Activated naive CD4-positive, alpha-beta T cell treated with anti-CD3 and anti-CD28 coated beads, Interleukin-2, amount 50 U/mL, for 24 hours (primary cell): ENCODE data around the gene MMP19.

Source experiments
- H3K27ac Mint-ChIP-seq: one replicate; pipeline ENCODE4 v1.8.0; 2021; ENCODE audit warnings: mild to moderate bottlenecking, mixed read lengths
- H3K27me3 Mint-ChIP-seq: one replicate; pipeline ENCODE4 v1.8.0; 2021; ENCODE audit warnings: mixed read lengths
- H3K36me3 Mint-ChIP-seq: one replicate; pipeline ENCODE4 v1.8.0; 2021; ENCODE audit warnings: mixed read lengths
- H3K4me1 Mint-ChIP-seq: one replicate; pipeline ENCODE4 v1.8.0; 2021; ENCODE audit warnings: mixed read lengths
- H3K4me3 Mint-ChIP-seq: one replicate; pipeline ENCODE4 v1.8.0; 2021; ENCODE audit warnings: mild to moderate bottlenecking, mixed read lengths
- H3K9me3 Mint-ChIP-seq: one replicate; pipeline ENCODE4 v1.8.0; 2021; ENCODE audit warnings: mixed read lengths

Gene MMP19

DNA sequence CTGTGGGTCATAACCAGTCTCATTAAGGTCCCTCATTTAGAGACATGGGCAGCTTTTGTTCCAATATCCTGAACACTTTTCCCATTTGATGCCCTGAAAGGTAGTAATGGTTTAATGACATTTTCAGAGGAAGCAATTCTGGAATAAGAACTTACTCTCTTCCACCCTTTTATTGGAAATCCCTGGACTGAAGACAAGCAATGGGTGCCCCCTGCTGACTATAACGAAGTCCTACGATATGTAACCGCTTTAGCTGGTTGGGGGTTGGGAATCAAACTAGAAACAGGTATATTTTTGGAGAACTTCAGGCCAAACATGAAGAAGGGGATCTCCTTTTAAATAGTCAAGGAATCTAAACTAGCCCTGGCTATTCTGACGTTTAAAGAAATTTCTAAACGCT lies 45.7 kb downstream of the MMP19 start:
- Mint-ChIP-seq H3K27ac (no peak overlapping the region), H3K9me3 (no peaks in the 10 kb centered on the region), H3K36me3 (peaks cover 13% of the 10 kb centered on the region)

DNA sequence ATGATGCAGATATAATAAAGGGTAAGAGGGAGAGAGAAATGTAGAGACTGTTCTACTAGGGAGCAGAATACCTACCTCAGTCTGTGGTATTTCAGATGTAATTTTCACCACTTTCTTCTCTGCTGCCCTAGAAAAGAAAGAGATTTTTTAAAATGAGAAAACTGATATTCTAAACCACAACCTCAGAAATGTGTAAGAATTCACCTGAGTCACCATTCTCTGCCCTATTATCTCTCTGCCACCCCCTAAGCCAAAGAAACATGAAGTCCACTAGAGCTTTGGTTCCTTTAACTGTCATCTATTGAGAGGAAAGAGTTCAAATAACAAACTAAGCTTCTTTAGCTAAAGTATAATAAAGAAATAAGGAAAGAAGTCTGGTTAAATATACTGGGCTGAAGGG lies 46.8 kb downstream of the MMP19 start:
- H3K36me3 Mint-ChIP-seq, result peaks cover 14% of the 10 kb centered on the region
- no peaks in the 10 kb centered on the region for H3K9me3 Mint-ChIP-seq
- H3K27ac Mint-ChIP-seq, result no peak overlapping the region
- peaks cover 10% of the 10 kb centered on the region for H3K4me1 Mint-ChIP-seq
- no peaks in the 10 kb centered on the region for H3K27me3 Mint-ChIP-seq
- no peak overlapping the region for H3K4me3 Mint-ChIP-seq

More for the DNA sequence above, 45.7 kb downstream of the MMP19 start:
- Mint-ChIP-seq H3K4me1 (peaks cover 14% of the 10 kb centered on the region), H3K27me3 (no peaks in the 10 kb centered on the region), H3K4me3 (no peak overlapping the region)

DNA sequence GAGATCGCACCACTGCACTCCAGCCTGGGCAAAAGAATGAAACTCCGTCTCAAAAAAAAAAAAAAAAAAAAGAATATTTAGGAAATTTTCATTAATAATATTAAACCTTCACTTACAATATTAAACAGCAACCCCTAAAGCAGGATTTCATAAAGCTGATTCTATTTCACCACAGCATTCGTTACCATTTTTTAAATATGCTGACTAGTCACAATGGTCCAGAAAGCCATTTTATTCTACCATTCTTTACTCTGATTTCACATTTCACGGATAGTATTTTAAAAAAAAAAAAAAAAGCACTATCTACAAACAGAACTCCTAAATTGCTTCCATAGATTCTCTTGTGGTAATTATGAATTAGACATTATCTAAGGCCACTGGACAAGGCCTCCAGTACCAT lies 52.8 kb downstream of the MMP19 start:
- no peaks in the 10 kb centered on the region for H3K27me3 Mint-ChIP-seq
- H3K4me1 Mint-ChIP-seq, result no peaks in the 10 kb centered on the region
- H3K36me3 Mint-ChIP-seq, result peaks cover 21% of the 10 kb centered on the region
- no peak overlapping the region for H3K27ac Mint-ChIP-seq
- H3K4me3 Mint-ChIP-seq, result no peak overlapping the region
- no peaks in the 10 kb centered on the region for H3K9me3 Mint-ChIP-seq

- Mint-ChIP-seq H3K27ac (no peak overlapping the region), H3K4me1 (no peaks in the 10 kb centered on the region), H3K4me3 (no peak overlapping the region), H3K27me3 (no peaks in the 10 kb centered on the region), H3K36me3 (peaks cover 18% of the 10 kb centered on the region), H3K9me3 (no peaks in the 10 kb centered on the region)
These were observed 53.6 kb downstream of the MMP19 start for GRCh38 chr12:55789171-55789570.

- no peaks in the 10 kb centered on the region for H3K4me1 Mint-ChIP-seq
- no peak overlapping the region for H3K4me3 Mint-ChIP-seq
- H3K9me3 Mint-ChIP-seq, result no peaks in the 10 kb centered on the region
- peaks cover 17% of the 10 kb centered on the region for H3K36me3 Mint-ChIP-seq
- no peak overlapping the region for H3K27ac Mint-ChIP-seq
- H3K27me3 Mint-ChIP-seq, result no peaks in the 10 kb centered on the region
These were observed 54.2 kb downstream of the MMP19 start for GRCh38 chr12:55788546-55788945.
